ENCODE measurements around the gene DEPP1. TPM values are rescaled to one million over a fixed set of nuclear protein-coding genes. Genes with fewer than 3 reads are reported as not detected.

Gene DEPP1
- total RNA-seq, 1 experiment from 2014 or later: 0.14 TPM

DNA sequence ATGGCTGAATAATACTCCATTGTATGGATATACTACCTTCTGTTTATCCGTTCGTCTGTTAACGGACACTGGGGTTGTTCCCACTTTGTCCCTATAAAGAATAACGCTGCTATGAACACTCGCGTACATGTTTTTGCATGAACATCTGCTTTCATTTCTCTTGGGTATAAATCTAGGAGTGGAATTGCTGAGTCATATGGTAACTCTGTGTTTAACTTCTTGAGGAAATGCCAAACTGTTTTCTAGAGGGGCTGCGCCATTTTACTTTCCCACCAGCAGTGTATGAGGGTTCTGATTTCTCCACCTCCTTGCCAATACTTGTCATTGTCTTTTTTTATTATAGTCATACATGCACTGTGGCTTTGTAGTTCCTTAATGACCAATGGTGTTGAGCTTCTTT is 39.7 kb downstream of the DEPP1 start:
- DNase-seq (ENCODE audit: low spot score): no peak
- in situ Hi-C loops (cut with HindIII; ENCODE audit: low sequenced_read_pairs): no loop called here

DNA sequence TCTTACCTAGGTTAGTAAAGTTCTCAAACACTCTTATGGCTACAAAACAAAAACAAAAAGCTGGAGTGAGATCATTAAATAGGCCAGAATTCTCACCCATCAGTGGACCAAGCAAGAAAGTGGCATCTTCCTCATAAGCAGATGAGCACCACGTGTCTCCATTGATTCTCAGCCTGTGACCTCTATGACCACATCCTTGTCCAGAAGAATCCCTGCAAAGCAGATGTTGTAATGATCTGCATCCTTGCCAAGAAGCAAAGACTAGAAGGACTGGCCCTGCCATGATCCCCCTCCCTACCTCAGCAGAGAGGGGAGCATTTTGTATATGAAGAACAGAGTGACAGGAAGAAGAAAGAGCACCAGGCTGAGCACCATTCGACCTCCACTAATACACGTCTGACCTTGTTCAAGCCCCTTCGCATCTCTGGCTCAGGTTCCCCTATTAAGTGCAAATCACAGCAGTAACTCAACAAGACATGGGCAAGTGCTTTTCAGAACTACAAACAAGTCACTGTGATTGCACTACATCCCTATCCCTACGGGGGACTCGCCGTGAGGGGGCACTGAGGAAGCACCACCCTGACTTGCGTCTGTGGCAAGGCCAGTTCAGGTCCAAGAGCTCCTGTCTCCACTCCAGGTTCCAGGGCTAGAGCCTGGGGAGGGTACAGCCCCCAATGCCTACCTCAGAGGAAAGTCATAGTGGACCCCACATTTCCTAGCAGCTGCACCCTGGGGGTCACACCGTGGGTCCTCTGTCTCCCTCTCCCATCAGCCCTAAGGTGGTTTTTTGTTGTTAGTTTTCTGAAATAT is 41.2 kb downstream of the DEPP1 start:
- no peak for DNase-seq (ENCODE audit: low spot score)

DNA sequence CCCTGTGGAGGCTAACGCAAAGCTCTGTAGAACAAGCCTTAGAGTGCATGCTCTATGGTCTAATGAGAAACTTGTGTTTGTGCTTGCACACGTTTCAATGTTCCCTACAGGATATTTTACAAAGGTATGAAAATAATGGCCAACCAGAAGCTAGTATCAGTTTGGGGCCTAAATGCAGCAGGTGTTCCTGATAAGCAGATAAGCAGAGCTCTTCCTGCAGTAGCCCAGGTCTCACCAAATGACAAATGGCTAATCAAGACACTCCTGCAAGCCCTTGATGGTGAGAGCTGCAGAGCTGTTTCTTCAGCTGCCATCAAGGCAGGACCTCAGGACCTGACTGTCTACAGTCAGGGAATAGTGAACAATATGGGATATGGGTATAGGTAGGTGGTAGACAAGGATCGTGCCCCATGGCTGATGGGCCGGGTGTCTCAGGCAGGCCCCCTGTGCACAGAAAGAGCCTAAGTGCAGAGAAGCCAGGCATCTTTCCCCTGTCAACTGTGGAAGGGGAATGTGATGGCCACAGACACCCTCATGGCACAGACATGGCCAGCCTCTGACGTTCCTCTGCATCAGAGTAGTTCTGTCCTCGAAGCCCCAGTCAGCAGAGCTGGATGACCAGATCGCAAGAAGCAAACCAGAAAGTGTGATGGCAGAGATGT is 42.2 kb downstream of the DEPP1 start:
- no peak for DNase-seq (ENCODE audit: low spot score)
- in situ Hi-C loops (cut with HindIII; ENCODE audit: low sequenced_read_pairs): no loop called here

More for the DNA sequence above, 41.2 kb downstream of the DEPP1 start:
- in situ Hi-C loops (cut with HindIII; ENCODE audit: low sequenced_read_pairs): no loop called here

DNA sequence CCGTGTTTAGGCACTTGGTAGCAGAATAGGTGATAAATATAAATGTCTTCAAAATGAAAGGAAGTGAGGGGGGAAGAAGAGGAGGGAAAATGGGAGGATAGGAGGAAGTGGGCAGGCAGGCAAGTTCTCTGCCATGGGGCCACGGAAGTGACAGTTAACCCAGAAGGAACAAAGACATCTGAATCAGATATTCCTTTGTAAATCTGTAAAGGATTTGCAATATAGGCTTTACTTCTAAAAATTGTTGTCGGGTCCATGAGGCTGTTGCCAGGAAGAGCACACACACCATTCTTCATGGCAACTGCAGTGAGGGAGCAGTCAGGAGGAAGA is 42.7 kb downstream of the DEPP1 start:
- DNase-seq (ENCODE audit: low spot score): no peak
- in situ Hi-C loops (cut with HindIII; ENCODE audit: low sequenced_read_pairs): no loop called here

DNA sequence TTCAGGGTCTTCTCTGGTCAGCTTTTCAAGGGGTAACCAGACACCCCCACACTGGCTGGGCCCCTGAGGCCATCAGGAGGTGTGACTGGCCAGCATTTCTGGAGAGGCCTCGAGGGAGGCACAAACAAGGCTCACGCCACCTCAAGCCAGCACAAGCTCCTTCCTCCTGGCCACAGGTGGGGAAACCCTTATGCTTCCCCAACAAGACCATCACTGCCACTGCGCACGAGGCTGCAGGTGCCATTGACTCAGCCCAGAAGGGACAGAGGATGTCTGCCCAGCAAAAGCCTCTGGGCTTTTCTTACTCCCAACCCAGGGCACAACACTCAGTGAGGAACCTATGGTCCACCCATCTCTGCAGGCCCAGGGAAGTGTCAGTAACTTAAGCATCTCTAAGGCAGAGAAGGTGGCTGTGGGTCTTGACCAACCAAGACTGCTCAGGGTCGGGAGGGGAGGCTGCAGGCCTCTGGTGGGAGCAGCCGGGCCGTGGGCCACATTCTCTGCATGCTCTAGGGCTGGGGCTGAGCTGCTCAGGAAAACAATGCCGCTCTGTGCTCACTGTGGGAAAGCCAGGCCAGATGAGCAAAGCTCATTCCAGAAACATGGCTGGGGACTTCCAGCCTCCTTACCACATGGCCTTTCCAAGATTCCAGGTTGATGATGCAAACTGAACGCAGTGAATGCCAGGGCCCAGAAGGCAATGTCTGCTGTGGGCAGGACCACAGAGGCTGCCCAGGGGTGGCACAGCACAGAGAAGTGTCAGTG is 43.2 kb downstream of the DEPP1 start:
- in situ Hi-C loops (cut with HindIII; ENCODE audit: low sequenced_read_pairs): no loop called here
- DNase-seq (ENCODE audit: low spot score): no peak

DNA sequence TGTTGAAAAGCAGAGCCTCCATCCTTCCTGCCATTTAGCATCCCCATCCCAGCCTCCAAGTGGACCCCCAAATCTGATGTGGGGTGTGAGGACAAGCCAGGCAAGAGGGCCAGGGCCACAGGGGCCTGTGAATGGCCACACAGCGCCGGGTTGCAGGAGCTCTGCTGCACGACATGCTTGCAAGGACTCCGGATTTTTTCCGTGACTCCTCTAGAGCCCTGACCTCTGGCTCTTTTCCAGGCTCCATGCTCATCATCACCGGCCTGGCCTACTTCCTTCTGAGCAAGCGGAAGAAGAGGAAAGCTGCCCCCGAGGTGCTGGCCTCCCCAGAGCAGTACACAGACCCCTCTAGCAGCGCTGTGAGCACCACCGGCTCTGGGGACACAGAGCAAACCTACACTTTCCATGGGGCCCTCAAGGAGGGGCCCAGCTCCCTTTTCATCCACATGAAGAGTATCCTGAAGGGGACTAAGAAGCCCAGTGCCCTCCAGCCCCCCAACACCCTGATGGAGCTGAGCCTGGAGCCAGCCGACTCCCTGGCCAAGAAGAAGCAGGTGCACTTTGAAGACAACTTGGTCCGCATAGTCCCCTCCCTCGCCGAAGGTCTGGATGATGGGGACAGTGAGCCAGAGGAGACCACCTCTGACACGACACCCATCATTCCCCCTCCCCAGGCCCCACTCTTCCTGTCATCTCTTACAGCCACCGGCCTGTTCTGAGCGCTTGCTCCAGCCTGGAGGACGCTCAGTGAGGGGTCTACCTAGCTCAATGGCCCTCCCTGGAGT is 44.0 kb downstream of the DEPP1 start:
- in situ Hi-C loops (cut with HindIII; ENCODE audit: low sequenced_read_pairs): no loop called here
- DNase-seq (ENCODE audit: low spot score): no peak

DNA sequence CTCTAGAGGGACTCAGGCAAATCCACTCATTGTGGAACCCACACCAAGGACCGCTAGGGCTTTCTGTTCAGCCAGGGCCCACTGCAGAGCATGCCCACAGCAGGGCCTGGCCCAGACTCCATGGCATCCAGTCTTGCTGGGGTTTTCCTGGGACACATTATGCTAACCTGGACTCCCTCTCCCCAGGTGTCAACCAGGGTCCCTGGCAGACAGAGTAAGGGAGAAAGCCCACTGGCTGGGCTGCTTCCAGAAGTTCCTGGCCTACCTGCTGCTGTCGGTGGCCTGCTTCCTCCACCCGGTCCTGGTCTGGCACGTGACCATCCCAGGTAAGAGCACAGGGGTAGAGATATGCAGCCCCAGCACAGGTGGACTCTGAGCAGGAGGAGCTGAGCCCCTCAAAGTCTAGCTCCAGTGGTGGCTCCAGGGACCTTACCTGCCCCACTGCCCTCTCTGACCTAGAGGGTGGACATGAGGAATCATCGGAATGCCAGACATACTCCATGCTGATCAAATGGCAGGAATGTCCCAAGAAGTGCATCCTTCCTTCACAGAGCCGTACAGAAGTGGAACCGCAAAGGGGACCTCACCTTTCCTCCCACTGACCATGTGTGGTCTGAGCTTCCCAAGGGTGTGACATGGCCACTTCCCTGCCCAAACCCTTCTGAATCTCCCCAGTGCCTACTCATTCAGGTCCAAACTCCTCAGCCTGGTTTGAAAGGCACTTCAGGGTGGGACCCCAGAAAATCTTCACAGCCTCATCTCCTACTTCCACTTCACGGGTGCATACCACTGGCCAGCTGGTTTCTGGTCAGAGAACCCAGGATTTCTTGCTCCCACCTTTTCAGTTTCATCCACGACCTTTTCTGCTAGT is 44.9 kb downstream of the DEPP1 start:
- in situ Hi-C loops (cut with HindIII; ENCODE audit: low sequenced_read_pairs): no loop called here
- no peak for DNase-seq (ENCODE audit: low spot score)

DNA sequence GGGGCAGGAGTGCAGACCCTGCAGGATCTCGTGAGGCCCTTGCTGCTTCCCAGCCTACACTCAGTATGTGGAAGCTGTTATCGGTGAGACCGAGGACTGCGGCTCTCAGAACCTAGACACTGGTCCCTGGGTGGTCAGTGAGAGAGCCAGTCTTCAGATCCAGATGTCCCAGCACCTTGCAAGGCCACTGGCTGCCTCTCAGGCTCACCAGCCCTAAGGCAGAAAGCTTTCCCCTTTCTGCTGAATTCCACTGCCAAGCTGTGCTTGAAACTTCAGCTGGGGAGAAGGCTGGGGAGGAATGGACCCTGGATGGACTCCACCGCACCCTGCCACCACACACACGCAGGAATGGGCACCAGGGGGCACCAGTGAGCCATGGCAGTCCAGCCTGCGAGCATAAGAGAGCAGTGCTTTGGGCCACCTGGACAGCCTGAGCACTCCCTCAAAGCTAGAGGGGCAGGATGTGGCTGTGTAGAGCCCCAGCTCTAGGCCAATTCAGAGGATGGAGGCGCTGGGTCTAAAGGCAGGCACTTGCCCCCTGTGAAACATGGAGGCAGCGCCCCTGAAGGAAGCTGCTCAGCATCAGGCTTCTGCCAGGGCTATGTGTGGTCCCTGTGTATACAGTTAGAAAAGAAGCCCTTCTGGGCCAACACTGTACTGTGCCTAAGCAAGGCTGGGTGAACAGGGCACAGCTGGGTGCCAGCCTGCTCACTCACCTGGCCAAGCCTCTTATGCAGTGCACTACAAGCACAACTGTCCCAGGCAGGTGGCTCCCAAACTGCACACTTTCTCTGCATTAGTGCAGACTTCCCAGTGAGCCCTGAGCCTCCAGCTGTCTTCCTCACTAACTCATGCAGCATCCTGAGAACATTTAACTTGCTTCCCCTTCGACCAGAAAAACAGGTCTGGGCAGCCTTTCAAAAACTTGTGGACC is 45.8 kb downstream of the DEPP1 start:
- peak; percentile 90 for DNase-seq (ENCODE audit: low spot score)
- in situ Hi-C loops (cut with HindIII; ENCODE audit: low sequenced_read_pairs): no loop called here

DNA sequence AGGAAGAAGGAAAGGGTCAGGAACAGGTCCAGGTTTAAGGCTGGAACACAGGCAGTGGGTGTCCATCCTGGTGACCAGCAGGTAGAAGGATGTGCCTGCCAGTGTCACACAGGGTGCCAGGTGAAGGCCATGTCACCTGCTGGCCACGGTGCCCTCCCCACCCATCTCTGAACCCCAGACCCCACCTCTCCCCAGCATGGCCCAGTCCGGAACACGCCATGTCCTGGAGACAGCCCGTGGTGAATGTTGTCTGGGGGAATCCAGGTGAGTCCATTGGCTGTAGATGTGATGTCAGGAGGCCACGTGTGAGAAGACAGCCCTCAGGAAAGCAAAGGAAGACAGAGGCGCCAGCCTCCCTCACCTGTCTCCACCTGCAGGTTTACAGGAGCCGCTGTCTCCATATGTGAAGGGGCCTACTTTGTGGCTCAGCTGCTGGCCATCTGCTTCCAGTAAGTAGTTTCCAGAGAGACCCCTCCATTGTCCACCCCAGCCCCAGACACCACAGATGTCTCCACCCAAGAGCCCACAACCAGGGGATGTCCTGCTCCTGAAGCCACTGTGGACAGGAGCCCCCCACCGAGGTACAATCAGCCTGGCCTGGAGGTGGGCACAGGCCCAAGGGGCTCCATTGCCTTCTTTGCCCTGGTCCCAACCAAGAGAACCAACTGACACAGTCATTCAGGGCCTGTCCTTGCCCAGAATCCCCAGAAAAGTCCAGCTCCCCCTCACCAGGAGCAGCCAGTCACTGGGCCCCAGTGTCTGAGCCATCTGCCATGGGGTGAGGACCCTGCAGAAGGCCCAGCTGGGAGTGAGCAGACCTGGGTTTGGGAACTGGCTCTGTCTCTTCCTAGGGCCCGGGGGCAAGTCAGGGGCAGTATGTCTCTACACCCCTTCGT is 46.7 kb downstream of the DEPP1 start:
- in situ Hi-C loops (cut with HindIII; ENCODE audit: low sequenced_read_pairs): no loop called here
- no peak for DNase-seq (ENCODE audit: low spot score)

DNA sequence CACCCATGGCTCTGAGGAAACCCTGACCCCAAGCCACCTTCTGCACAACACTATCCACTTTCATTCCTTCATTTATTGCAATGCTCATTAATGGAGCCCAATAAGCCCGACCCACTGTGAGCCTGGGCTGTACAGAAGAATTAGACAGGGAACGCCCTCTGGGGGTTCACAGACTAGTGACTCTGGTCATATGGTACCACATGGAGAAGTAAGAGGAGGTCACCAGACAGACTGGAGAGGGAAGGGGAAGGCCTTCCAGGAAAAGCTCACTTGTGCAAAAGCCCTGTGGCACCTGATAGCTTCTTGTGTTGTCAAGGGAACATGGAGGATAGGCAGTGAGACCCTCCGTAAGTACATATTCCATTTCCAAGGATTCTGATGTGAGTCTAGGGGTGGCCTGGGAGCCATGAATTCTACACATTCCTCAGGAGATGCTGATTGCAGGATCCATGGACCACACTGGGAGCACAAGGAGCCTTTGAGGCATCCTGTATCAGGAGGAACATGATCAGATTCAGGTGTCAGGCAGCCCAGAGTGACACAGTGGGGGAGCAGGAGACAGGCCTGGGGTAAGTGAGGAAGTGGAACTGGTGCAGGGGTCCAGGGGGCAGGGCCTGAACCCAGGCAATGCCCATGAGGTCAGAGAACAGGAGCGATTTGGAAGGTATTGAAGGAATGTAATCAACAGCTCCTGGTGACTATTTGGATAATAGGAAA is 47.5 kb downstream of the DEPP1 start:
- in situ Hi-C loops (cut with HindIII; ENCODE audit: low sequenced_read_pairs): no loop called here
- DNase-seq (ENCODE audit: low spot score): no peak

DNA sequence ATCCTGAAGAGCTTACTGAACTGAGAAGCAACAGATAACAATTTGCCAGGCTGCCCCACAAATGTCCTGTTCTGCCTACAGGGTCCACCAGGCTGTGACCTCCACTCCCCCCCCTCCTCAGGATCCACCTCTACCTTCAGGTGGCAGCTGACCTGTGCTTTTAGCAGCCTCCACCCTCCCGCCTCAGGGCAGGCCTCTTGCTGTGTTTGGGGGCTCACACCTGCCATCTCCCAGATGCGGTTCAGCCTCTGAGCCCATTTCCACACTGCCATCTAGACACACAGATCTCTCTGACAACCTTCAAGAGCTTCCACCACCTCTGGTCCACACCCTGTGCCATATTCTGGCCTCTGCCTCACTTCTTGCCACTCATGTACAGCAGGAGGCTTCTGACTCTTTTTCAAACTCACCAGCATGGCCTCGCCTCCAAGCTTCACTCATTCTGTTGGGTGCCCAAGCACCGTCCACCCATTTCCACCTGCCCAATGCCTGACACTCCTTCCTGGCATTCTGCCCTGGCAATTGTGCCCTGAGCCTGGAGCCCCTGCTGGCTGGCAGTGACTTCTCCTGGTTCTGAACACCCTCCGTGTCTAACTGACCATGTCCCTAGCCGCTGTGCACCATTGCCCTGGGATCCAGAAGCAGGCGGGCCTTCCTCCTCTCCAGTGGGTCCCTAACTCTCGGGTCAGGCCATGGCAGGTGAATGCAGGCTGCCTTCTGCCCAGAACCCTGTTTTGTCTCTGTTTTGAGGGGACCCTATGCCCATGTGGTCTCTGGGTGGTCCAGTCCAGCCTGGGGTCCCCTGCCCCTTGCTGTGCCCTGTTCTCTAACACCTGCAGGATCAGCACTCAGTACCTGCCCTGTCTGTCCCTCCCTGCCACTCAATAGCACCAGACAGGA is 49.0 kb downstream of the DEPP1 start:
- in situ Hi-C loops (cut with HindIII; ENCODE audit: low sequenced_read_pairs): no loop called here
- DNase-seq (ENCODE audit: low spot score): no peak

DNA sequence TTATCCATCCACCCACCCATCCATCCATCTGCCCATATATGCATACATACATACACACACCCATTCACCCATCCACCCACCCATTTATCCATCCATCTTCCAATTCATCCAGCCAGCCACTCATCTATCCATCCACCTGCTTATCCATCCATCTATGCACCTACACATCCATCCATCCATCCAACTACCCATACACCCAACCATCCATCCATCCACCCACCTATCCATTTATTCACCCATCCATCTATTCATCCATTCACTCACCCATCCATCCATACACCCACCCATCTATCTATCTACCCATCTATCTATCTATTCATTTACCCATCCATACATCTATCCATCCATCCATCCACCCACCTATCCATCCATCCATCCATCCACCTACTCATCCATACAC is 50.1 kb downstream of the DEPP1 start:
- in situ Hi-C loops (cut with HindIII; ENCODE audit: low sequenced_read_pairs): no loop called here
- no peak for DNase-seq (ENCODE audit: low spot score)

DNA sequence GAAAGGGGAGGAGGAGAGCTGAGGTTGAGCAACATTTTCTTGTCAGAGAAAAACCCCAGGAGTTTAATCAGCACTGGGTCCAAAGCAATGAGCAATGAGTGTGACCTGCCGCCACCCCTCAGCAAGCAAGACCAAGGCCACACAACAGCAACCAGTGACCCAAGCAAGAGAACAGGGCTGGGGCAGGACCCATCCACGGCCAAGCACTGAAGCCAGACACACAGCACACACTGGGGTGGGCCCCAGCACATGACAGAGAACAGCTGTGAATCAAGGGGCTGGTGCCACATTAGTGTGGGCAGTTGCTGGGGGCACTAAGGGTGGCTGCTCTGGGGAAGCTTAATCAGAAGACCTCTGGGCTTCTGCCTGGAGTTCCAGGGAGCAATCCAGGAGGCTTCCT is 51.3 kb downstream of the DEPP1 start:
- no peak for DNase-seq (ENCODE audit: low spot score)
- in situ Hi-C loops (cut with HindIII; ENCODE audit: low sequenced_read_pairs): no loop called here

DNA sequence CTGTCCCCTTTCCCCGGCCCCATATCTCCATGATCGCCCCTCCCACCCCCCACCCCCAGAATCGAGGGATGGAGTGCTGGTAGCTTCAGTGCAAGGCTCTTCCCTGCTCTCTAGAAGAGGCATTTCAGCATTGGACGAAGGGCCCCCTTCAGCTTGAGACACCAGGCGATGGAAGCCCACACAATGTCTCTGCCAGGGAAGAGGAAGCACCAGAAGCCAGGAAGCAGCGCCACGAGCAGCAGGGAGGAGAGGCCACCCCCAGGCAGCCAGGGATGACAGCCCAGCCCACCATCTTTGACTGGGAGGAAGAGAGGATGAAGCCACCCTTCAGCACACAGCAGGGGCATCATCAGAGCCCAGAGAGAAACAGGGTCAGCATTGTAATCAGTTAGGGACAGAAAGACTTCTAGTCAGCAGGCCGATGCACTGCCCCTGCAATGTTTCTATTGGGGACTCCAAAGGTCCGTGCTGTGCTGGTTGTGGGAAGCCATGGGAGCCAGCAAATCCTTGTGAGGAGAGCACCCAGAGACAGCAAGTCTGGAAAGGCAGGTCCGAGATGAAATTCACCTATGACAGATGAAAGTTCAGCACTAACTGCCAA is 51.8 kb downstream of the DEPP1 start:
- DNase-seq (ENCODE audit: low spot score): no peak
- in situ Hi-C loops (cut with HindIII; ENCODE audit: low sequenced_read_pairs): no loop called here

Measured in G401 (cell line).